Fibroblast of pulmonary artery (primary cell): Measurements from ENCODE around the gene STK38L.
A peak's percentile ranks its signal among the peaks of the same experiment; 100 is the strongest.

Experiments
- DNase-seq: peaks from one replicate; pipeline ENCODE4 v3.0.0-alpha.2; 2010; ENCODE audit warnings: low read depth
- H3K4me3 ChIP-seq: replicated peaks from 2 replicates; pipeline ENCODE4 v1.5.1; 2011; ENCODE audit warnings: low read depth, mild to moderate bottlenecking, control low read depth, low read length, moderate library complexity
- CTCF ChIP-seq: IDR thresholded peaks from 2 replicates; pipeline ENCODE4 v1.5.1; 2011; ENCODE audit warnings: mild to moderate bottlenecking, control low read depth, low read length, inconsistent platforms; ENCODE audit errors: missing control alignments

The STK38L gene

GRCh38 chr12:27243804-27244688, at the start of gene STK38L:
STK38L (plus strand) TSS chr12:27244286; CDS start chr12:27297721, 53,435 bp downstream.
- peak within 1 kb of the TSS; percentile 86 for H3K4me3 ChIP-seq
- peak; percentile 98 for DNase-seq
- peak; percentile 24 for TF ChIP-seq CTCF

DNA sequence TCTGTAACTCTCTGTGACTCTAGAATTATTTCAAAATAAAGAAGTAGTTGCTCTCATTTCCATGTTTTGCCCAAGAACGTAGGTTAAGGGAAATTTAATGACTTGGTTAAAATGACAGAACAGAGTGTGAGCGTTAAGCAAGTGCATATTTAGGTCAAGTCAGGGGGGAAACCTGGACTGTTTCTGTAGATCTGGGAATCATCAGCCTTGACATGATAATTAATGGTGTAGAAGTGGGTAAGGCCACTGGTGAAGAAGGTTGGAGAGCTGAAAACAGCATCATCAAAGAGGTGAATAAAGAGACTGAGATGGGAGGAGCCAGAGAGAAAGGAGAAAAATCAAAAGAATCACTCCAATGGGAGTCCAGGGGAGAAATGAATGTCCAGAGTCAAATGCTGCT, 49.4 kb upstream of the STK38L start:
- DNase-seq, result no peak
- H3K4me3 ChIP-seq, result no peak overlapping the region
- no peak for TF ChIP-seq CTCF

DNA sequence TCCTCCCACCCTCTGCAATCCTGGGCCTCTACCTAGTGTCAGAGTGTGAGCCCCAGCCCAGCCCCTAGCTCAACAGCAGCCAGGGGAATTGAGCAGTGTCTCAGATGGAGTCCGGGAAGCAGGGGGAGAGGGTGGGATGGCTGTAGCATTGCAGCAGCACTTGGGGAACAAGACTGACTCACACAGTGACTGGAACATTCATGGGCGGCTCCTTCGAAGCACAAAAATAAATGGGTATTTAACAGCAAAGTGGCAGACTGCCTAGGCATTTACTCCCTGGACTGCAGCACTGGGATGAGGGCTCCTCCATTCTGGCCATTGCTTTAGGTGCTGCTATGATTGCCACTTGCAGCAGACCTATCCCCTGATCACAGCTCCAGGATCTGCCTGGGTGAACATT, 46.0 kb upstream of the STK38L start:
- no peak for TF ChIP-seq CTCF
- DNase-seq, result peak; percentile 71
- no peak overlapping the region for H3K4me3 ChIP-seq

DNA sequence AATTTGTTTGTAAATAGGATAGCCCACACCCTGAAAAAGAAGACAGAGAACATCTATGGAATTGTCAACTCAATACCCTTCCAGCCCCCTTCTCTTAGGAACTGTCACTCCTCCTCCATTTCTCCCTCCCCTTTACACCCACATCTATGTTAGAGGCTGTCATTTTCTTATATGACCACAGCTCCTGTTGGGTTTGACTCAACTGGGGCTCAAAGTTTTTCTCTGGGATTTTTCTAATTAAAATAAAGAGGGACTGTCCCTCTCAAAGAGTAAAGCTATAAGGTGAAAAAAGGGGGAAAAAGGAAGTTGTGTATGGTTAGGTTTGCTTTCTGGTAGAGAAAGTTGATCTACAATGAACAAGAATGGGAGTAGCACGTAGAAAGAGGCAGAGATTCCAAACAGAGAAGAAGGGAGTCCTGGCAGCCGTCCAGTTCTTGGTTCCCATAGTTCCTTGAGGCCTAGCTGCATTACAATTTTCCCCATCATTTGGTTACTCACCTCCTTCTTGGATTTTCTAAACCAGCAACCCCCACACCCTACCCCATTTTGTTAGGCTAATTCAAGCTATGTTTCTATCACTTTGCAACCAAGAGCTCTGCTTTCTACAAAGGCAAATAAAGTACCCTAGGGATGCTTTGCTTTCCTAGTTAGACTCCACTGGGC, 44.3 kb upstream of the STK38L start:
- no peak overlapping the region for H3K4me3 ChIP-seq
- TF ChIP-seq CTCF, result no peak
- no peak for DNase-seq

DNA sequence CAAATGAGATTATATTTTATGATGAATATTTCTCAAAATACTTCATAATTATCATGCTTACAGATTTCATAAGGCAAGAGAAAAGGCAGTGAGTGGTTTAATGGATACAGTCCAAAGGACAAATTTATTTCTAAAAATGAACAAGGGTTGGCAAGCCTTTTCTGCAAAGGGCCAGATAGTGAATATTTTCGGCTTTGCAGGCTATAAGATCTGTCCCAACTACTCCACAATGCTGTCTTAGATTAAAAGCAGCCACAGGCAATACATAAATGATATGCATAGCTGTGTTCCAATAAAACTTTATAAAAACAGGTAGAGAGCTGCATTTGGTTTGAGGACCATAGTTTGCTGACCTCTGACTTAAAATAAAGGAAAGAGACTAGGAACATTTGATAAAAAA, 42.9 kb upstream of the STK38L start:
- no peak overlapping the region for H3K4me3 ChIP-seq
- no peak for TF ChIP-seq CTCF
- no peak for DNase-seq

- no peak overlapping the region for H3K4me3 ChIP-seq
- no peak for TF ChIP-seq CTCF
- no peak for DNase-seq
Measured at GRCh38 chr12:27206801-27207502, 37.1 kb upstream of the STK38L start.
